GM19438 (cell line): Measurements from ENCODE around the gene GLI2.

Experiments used
- ATAC-seq: cut with Tn5 transposase; IDR thresholded peaks from one replicate; pipeline ENCODE4 v1.9.1; 2021; ENCODE audit warnings: low read depth; ENCODE audit not compliant: unreplicated experiment

The GLI2 gene

DNA sequence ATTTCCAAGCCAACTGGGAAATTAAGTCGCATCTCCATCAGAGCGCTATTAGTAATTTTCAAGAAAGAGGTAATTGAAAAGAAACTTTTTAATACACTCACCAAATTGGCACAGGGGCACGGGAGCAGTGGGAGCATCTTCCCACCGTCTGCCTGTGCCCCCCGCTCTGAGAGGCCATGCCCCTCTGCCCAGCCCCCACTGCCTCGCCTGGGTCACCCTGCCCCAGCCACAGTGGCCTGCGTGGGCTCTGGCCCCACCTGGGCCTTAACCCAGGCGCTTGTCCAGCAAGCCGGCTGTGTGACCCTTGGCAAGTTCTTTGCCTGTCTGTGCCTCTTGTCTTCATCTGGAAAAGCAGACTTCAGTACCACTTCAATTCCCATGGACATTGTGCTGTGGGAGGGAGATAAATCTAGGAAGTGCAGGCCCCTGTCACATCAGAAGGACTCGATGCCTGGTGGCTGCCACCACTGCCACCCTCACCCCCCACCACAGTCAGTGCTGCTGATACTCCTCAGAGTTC is 31.9 kb downstream of the GLI2 start:
- ATAC-seq: no peak

DNA sequence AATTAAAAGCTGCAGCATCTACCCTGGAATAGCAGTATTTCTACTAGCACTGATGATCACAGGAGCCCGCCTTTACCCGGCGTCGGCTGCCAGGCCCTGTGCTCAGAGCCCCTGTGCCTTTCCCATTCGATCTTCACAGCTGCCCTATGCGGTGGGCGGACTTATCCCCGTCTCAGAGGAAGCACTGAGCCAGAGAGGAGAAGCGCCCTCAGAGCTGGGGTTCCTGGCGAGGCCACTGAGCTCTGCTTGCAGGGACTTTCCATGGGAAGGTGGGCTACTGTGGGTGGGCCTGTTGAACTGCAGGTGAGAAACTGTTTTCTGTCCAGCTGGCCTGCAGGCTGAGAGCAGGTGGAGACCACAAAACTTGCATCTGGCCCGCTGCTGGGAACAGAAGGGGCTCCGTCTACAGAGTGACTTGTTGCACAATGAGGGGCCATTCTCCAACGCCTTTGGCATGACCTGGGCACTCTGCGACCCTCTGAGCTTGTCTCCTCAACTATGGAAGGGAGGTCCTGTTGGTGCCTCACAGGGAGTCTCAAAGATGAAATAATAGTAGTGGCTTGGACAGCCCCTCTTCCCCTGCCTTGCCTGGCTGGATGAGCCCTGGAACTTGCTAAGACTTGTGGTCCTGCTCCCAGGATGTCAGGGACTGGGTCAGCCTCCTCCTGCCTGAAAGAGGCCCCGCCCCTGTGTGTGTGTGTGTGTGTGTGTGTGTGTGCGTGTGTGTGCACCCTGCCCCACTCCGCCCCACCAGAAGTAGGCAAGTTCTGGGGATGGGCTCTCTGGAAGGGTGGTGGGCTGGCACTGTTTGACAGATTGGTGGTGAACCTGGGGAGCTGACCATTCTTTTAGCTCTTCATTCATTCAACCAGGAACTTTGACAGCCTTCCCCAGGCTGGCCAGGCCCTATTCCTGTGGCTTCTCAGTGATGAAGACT is 32.7 kb downstream of the GLI2 start:
- ATAC-seq: no peak

DNA sequence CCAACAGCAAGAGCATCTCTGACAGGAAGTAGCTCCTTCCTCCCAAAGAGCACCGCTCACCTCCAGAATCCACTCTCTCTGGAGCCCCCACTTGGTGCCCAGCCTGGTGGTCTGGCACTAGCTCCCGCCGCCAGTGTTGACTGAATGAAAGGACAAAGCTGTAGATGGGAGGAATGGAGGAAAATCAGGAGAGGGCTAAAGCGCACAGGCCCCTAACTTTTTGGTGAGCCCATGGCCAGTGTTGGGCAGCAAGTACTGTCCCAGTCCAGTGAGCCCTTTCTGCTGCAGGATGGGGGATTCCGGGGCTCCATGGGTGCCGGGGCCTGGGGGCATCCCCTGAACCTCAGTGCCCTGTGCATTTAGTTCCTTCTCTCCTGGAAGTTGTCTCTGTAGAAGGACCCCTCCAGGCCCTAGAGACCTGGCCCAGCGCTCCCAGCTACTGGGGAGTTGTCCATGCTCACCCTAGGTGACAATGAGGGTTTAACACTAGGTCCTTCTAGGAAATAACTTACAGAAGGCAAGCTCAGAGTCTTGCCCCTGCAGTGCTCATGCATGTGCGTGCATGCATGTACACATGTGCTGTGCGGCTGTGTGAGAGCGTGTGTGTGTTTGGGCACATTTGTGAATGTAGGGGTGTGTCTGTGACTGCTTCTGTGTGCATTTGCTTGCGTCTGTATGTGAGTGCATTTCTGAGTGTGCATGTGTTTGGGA is 33.6 kb downstream of the GLI2 start:
- ATAC-seq: no peak

DNA sequence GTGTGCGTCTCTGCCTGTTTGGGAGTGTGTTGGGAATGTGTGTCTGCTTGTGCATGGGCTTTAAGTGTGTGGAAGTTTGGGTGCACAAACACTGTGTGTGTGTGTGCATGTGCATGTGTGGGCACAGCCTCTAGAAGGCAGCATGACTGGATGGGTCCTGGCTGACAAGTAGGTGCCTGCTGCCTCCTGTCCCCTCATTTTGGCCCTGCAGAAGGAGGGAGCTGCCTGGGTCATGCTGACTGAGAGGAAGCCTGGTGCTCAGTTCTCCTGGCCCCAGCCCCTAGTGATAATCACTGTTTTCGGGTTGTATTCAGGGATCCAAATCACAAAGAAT is 34.1 kb downstream of the GLI2 start:
- no peak for ATAC-seq

DNA sequence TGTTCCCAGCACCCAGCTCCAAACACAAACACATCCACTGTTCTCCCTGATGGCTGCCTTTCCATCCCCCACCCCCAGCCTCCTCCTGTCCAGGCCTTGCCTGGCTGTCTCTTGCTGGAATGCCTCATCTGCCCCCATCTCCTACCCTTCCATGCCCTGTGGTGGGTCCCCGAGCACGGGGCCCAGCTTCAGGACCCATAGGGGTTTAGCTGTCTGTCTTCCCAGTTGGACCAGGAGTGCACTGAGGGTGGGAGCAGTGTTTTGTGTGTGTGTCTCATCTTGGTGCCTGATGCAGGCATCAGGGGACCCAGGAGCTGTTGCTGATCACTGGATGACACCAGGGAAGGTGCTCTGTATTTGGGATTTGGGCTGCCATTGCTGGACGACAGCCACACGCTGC is 34.5 kb downstream of the GLI2 start:
- no peak for ATAC-seq

DNA sequence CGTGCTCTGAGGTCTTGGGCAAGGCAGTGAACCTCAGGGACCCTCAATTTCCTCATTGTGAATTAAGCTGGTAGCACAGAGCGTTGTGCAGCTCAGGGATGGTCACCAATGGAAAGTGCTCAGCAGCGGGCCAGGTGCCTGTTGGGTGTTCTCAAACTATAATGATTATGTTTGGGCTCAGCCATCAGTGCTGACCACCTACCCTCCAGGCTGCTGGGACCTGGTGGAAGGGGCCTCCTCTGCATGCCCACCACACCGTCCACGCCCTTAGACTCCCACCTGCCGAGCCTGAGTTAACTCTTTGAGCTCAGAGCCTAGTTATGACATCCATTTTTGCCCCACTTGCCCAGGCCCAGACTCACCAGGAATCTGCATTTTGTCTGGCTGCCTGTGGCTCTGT is 35.0 kb downstream of the GLI2 start:
- no peak for ATAC-seq

DNA sequence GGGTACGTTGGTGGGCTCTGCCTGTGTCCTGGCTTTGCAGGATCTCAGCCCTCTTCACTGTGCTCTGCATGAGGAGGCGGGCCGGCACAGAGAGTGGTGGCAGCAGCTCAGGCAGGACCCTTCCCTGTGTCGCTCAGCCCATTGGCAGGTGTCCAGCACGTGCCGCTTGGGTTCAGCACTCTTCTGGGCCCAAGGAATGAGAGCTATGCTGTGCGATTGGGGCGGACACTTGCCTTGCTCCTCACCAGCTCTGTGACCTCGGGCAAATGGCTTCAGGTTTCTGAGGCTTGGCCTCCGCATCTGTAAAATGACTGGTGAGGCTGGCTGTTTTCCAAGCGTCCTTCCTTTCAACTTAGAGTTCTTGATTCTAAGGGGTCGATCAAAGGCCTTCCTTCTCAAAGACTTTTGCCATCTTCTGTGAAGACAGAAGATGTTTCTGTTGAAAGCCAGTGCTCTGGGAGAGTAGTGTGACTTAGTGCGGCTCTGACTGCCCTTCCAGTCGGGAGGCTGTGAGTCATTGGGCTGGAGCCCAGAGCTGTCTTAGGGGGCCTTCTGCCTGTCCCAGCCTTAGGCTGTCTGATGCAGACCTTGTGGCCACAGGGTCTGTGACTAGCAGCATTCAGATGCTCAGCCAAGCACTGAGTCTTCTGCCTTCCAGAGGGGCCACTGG is 35.6 kb downstream of the GLI2 start:
- no peak for ATAC-seq

DNA sequence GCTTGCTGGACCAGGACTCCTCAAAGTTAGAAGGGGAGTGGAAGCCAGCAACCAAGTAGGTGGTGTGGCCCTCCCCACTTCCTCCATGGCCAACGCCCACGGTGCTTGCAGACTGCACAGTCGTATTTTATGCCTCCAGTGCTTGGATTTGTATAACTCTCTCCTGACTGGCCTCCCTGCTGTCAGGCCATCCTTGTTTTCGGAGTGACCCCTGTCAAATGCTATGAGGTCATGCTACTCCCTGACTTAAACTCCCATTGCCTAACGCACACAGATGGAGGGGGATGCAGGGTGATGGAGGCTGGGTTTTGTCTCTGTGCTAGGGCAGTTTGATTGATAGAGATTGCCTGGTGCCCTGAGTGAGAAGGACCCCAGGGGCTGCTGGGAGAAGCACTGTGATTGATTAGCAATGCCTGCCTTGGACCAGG is 36.1 kb downstream of the GLI2 start:
- ATAC-seq: no peak

DNA sequence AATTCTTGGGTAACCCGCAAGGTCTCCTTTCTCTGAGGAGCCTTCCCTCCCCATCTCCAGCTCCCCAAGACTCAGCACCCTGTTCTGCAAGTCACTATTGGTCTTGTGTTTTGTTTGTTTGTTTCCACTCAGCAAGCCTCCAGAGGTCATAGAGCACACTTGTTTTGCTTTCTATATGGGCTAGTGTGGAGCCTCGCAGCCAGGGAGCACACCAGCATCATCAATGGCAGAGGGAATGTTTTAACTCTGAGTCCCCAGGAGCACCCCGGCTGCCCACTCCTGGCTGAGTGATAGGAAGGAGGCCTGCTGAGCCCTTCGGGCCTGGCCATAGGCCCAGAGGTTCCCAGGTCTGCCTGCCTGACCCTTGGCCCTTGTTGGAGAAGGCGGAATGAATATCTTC is 36.6 kb downstream of the GLI2 start:
- no peak for ATAC-seq

DNA sequence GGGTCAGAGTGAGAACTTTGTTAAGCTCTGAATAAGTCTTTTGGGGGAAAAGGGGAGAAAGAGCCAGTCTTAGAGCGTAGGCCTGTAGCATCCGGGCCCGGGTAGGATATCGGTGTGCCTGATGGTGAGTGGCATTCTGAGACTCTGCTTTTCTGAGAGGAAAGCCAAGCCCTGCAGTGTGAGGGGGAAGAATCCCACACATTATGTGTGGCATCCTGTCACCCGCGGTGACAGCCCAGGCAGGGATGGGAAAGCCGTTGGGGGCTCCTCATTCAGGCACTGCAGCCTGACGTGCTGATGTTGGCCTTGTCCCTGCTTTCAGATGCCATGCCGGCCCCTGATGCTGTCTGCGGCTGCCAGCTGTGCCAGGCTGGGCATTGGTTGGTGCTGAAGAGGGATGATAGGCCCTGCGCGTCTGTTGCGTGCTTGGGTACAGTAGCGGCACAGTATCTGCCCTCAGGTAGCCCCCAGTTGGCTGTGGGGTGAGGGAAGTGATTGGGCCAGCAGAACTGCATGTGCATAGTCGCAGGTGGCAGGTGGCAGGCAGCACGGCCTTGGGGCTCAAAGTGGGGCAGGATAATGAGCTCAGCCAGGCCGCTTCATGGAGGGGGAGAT is 37.6 kb downstream of the GLI2 start:
- no peak for ATAC-seq

DNA sequence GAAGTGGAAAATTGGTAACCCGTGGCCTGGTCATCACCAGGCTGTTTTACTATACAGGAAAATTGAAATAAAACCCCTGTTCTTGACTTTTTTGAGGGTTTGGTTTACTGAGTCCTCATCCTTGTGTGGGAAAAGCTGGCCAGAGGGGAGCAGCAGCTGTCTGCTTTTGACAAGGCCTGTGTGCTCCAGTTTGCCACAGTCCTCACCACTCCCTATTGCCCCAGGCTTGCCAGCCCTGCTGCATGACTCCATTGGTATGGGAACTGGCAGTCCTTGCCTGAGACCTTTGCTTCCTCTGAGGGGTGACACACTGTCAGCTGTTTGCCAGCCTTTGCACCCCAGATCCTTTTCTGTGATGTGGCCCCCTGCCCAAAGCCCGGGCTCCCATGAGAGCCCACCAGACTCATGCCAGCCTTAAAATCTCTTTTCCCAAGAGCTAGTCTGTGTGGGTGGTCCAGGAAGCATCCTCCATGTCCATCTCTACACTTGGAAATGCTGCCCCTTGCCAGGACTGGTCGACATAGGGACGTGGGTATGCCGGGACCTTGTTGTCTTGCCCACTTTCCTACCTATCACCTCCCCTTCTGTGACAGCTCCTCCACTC is 39.0 kb downstream of the GLI2 start:
- ATAC-seq: no peak

DNA sequence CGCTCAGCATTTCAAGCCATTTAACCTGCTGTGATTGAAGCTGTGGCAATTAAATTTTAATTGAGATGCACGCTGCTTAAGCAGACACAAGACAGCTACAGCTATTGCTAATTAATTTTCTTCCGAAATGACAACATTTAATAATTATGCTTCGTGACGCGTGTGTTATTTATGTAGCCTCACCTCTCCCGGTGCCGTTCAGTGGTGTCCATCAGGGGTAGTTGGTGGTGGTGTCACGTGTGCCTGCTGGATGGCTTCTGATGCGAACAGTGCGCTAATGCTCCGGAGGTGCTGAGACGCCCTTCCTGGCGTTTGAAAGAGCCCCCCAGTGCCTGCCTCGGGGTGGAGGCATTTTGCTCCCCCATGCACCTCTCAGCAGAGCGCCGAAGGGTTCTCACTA is 39.5 kb downstream of the GLI2 start:
- ATAC-seq: no peak

DNA sequence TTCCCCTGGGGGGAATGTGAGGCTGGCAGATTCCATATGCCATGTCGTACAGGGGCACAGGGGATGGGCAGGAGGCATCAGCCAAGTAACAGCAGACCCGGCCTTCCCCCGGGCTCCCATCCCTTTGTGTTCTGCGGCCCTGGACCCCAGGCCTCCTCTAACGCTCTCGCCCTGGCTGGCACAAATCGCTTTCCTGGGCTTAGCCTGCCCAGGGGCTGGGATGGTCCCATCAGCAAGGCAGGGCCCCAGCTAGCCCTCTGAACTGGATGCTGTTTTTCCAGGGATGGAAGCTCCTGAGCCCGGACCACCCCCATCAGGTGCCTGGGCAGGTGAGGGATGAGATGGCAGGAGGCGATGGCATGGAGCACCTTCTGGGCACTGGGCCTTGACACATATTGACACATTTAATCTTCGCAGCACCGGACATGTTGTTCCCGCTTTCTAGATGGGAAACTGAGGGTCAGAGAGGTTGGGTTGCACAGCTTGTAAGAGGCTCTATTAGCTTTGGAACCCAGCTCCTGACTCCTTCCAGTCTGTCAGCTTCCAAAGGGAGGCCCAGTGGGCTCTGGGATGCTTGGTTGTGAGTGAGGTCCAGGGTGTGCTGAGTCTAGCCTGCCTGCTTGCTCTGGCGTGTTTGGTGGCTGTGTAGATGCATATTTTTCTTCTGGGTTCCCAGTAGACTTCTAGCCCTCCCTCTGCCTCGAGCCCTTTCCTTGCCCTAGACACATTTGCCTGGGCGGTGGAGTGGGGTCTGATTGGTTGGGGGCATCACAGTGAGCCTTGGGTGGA is 40.3 kb downstream of the GLI2 start:
- ATAC-seq: no peak

DNA sequence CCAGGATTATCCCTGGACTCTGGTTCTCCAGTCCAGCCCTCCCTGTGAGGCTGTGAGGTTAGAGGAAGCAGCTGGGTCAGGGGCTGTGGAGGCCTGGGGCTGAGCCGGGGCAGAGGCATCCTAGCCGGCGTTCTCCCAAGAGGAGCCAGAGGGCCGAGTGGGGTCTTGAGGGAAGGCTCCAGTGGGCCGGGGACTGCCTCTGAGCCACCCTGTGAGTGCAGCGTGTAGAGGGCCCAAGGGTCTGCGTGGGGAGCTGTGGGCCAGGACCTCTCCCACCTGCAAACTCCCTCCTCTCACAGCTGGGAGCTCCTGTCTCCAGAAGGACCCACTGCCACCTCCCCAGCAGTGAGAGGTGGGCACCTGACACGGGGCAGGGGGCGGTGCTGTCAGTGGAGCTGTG is 41.0 kb downstream of the GLI2 start:
- ATAC-seq: no peak

DNA sequence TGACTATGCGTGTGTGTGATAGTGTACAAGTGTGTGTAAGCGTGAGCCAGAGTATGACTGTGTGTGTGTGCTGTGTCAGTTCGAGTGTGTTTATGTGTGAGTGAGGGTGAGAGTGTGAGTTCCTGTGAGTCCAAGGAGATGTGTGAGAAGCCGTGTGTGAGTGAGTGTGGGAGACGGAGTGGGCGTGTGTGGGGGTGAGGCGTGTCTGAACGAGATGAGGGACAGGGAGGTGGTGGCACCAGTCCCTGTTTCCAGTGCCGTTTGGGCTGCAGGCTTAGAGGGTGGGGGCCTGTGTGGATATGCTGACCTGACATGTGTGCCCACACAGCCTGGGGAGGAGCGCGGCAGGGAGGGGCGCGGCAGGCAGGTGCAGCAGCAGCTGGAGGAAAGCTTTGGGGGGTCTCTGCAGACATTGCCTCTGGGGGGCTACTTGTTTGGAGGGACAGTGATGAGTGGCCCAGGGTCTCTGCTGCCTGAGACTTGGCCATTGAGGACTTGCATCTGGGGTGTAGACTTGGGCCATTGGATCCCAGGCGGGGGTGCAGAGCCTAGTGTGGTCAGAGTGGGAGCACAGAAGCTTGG is 41.6 kb downstream of the GLI2 start:
- ATAC-seq: no peak

DNA sequence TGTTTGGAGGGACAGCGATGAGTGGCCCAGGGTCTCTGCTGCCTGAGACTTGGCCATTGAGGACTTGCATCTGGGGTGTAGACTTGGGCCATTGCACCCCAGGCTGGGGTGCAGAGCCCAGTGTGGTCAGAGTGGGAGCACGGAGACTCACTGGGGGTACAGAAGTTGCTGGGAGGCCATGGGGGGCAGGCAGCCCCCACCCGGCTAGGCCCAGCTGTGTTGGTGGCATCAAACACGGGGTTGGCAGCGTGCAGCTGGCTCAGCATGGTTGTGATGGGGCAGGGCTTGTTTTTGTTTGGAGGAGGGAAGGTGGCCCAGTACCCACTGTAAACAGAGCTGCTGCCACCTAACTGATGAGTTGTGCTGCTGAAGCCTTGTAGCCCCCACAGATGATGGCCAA is 42.1 kb downstream of the GLI2 start:
- ATAC-seq: no peak

DNA sequence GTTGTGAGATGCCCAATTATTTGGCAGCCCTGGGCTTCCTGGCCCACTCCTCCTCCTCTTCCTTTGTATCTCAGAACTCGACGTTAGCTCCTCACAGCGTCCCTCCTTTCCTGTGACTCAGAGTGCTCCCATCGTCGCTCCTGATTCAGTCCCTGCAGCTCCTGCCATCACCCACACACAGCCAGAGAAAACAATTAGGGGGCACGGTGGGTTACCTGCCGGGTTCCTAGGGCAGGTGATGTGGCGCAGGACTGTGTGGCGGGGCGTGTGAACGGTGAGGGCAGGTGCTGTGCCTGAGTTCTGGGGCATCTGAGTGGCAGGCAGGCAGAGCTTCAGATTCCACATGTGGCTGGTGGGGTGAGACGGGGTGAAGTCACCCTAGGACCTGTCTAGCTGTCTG is 42.6 kb downstream of the GLI2 start:
- no peak for ATAC-seq

DNA sequence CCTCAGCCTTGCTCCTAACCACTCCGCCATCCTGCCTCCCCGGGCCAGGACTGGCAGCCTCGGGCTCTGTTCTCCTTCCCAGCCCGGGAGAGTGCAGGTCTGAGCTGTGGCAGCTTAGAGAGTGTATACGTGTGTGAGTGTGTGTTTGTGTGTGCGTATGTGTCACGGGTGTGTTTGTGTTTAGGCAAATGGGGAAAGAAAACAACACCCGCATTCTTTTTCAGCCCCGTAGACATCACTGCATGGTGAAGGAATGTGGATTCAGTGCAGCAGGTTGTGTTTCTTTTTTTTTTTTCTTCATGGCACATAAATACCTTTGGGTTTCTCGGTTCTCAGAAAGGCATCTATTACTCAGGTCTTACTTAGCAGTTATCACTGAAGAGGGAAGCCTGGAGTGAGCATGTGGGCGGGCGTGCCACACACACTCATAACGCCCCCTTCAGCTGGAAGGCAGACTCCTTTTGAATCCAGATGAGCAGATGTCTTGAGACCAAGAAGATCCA is 44.2 kb downstream of the GLI2 start:
- ATAC-seq: no peak

DNA sequence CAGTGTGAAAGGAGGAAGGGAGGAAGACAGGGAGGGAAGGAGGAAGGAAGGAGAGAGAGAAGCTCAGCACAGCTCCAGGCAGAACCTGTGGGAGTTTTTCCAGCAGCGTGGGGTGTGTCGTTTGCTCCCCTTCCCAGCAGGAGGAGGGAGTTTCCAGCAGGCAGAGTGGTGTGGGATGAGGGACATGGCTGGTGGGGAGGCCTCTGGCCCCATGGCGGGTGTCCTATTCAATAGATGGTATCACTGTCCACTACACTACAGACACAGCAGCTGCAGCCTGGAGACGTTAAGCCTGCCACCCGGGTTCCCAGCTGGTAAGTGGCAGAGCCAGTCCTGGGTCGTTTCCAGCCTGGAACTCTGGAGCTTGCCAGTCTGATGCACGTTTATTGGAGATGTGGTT is 44.7 kb downstream of the GLI2 start:
- ATAC-seq: no peak
